HCT116 (cell line): ENCODE measurements around the gene MED12. TPM values are rescaled to one million over a fixed set of nuclear protein-coding genes. Genes with fewer than 3 reads are reported as not detected.

Source experiments
- ATAC-seq: fragments of 200-7000 bp; cut with Tn5 transposase; 2 replicates; pipeline ENCODE4 v1.9.1; 2020; ENCODE audit warnings: mild to moderate bottlenecking, moderate library complexity
- BruUV-seq: library from RNA; stranded (reverse); fragments of 400-500 nt; replicated peaks from 2 replicates; lab custom pipeline; 2021; lab: Mats Ljungman, UMichigan
- CTCF ChIA-PET: fragments of 300-600 bp; sonication (Branson Sonifier 250); formaldehyde crosslinking; loops from one replicate; lab custom pipeline; 2021; ENCODE audit warnings: antibody characterized with exemption; lab: Charles Lee
- POLR2A ChIA-PET: fragments of 300-600, 350-600 bp; sonication (Branson Sonifier 250); formaldehyde crosslinking; loops from one replicate; lab custom pipeline; 2021; ENCODE audit warnings: antibody characterized with exemption; lab: Charles Lee
- RAD21 ChIA-PET, 2 experiments: fragments of 300-600 bp; sonication (Branson Sonifier 250); formaldehyde crosslinking; loops; one replicate each; lab custom pipeline; 2023; ENCODE audit warnings: low total read pairs in 2 of 2; ENCODE audit not compliant: uncharacterized antibody in 2 of 2, unreplicated experiment in 2 of 2, low non-redundant PET in 1 of 2; lab: Charles Lee
- DNase-seq: peaks from one replicate; pipeline ENCODE4 v3.0.0-alpha.2; 2010; ENCODE audit warnings: low read depth, low spot score
- H2AFZ ChIP-seq: fragments of 200-600 bp; shearing (Covaris generic), sonication (generic); 2 replicates; pipeline ENCODE4 v1.6.1; 2017; ENCODE audit warnings: low read depth, mixed run types, mixed read lengths, antibody characterized with exemption, low read length; ENCODE audit not compliant: poor library complexity, severe bottlenecking
- H3K27ac ChIP-seq: 2 replicates; pipeline ENCODE4 v1.5.1; 2012; ENCODE audit warnings: low read depth, low read length
- H3K27me3 ChIP-seq: fragments of 200-600 bp; sonication (generic); 2 replicates; pipeline ENCODE4 v1.6.1; 2016; ENCODE audit warnings: mixed run types, low read length, mixed read lengths; ENCODE audit not compliant: insufficient read depth
- H3K36me3 ChIP-seq, 2 experiments: fragments of 200-500 bp in 1 of 2; fragments of 200-600 bp in 1 of 2; sonication (Bioruptor generic) in 1 of 2; sonication (generic) in 1 of 2; 2 replicates each; pipeline versions ENCODE4 v1.5.1 to v1.6.1; 2014 to 2016; ENCODE audit warnings: low read length in 2 of 2, inconsistent platforms in 1 of 2, mixed read lengths in 1 of 2, mixed run types in 1 of 2; ENCODE audit not compliant: insufficient read depth in 2 of 2, control insufficient read depth in 1 of 2
- H3K4me1 ChIP-seq, 2 experiments: fragments of 200-600 bp in 1 of 2; sonication (generic) in 1 of 2; 2 replicates each; pipeline versions ENCODE4 v1.5.1 to v1.6.1; 2012 to 2017; ENCODE audit warnings: low read length in 2 of 2, inconsistent platforms in 1 of 2, mild to moderate bottlenecking in 1 of 2, mixed read lengths in 1 of 2, mixed run types in 1 of 2, moderate library complexity in 1 of 2; ENCODE audit not compliant: insufficient read depth in 2 of 2, control insufficient read depth in 1 of 2
- H3K4me2 ChIP-seq: fragments of 200-600 bp; sonication (generic); 2 replicates; pipeline ENCODE4 v1.6.1; 2017; ENCODE audit warnings: mixed run types, low read length, mixed read lengths
- H3K4me3 ChIP-seq, 2 experiments: fragments of 200-600 bp in 1 of 2; sonication (generic) in 1 of 2; replicated peaks in 1 of 2; 2 replicates each; pipeline ENCODE4 v1.5.1; 2011 to 2016; ENCODE audit warnings: low read length in 2 of 2, control low read depth in 1 of 2, low read depth in 1 of 2, mild to moderate bottlenecking in 1 of 2, mixed read lengths in 1 of 2, mixed run types in 1 of 2
- H3K79me2 ChIP-seq: fragments of 200-600 bp; sonication (generic); 2 replicates; pipeline ENCODE4 v1.6.1; 2017; ENCODE audit warnings: mild to moderate bottlenecking, mixed run types, low read length, moderate library complexity, mixed read lengths; ENCODE audit not compliant: insufficient read depth
- H3K9ac ChIP-seq: fragments of 200-600 bp; sonication (generic); 2 replicates; pipeline ENCODE4 v1.6.1; 2016; ENCODE audit warnings: low read length, mixed read lengths
- H3K9me2 ChIP-seq: fragments of 200-600 bp; sonication (generic), shearing (Covaris generic); 2 replicates; pipeline ENCODE4 v1.6.1; 2017; ENCODE audit warnings: mixed run types, mild to moderate bottlenecking, moderate library complexity; ENCODE audit not compliant: insufficient read depth
- H3K9me3 ChIP-seq, 2 experiments: fragments of 200-500 bp in 1 of 2; fragments of 200-600 bp in 1 of 2; sonication (Bioruptor generic) in 1 of 2; sonication (generic) in 1 of 2; 2 replicates each; pipeline ENCODE4 v1.6.1; 2014 to 2017; ENCODE audit warnings: low read length in 2 of 2, mixed read lengths in 2 of 2, inconsistent platforms in 1 of 2, low read depth in 1 of 2, mild to moderate bottlenecking in 1 of 2, mixed run types in 1 of 2, moderate library complexity in 1 of 2; ENCODE audit not compliant: control insufficient read depth in 1 of 2, insufficient read depth in 1 of 2
- H4K20me1 ChIP-seq: fragments of 200-600 bp; sonication (generic), shearing (Covaris generic); 2 replicates; pipeline ENCODE4 v1.6.1; 2017; ENCODE audit warnings: mixed run types, mild to moderate bottlenecking, moderate library complexity; ENCODE audit not compliant: insufficient read depth
- ATF3 ChIP-seq: IDR thresholded peaks from 2 replicates; pipeline ENCODE4 v1.6.1; 2012
- SIN3A ChIP-seq: IDR thresholded peaks from 2 replicates; pipeline ENCODE4 v1.6.1; 2012; ENCODE audit warnings: low read depth
- SP1 ChIP-seq: IDR thresholded peaks from 2 replicates; pipeline ENCODE4 v1.6.1; 2012; ENCODE audit warnings: low read depth
- TCF7L2 ChIP-seq: IDR thresholded peaks from 2 replicates; pipeline ENCODE4 v1.7.0; 2011; ENCODE audit warnings: borderline replicate concordance, inconsistent platforms; ENCODE audit not compliant: insufficient read depth, insufficient read length; ENCODE audit errors: extremely low read depth
- YY1 ChIP-seq: IDR thresholded peaks from 2 replicates; pipeline ENCODE4 v1.6.1; 2011; ENCODE audit warnings: low read length, low read depth, moderate library complexity, mild to moderate bottlenecking; ENCODE audit not compliant: insufficient replicate concordance; ENCODE audit errors: extremely low read depth
- ZFX ChIP-seq: fragments of 450-650 bp; IDR thresholded peaks from 2 replicates; pipeline ENCODE4 v1.6.1; 2017
- ZNF274 ChIP-seq: fragments of 200-500 bp; sonication (Bioruptor generic); IDR thresholded peaks from 2 replicates; pipeline ENCODE4 v1.6.1; 2014; ENCODE audit warnings: mild to moderate bottlenecking, low read depth, low read length, inconsistent platforms
- intact Hi-C: fragments of 100-400 bp; cut with micrococcal nuclease; formaldehyde crosslinking; loops from 2 replicates; pipeline ENCODE4 v1.10.0; 2022
- total RNA-seq: library from RNA; stranded (reverse); gene quantifications from one replicate; pipeline ENCODE4 v1.2.1, GENCODE V29; 2021; ENCODE audit not compliant: unreplicated experiment

Gene MED12
- total RNA-seq, 1 experiment from 2014 or later = 32.8 TPM

- Histone ChIP-seq H4K20me1 (no peaks in the 10 kb centered on the region), H3K4me1 (no peaks in the 10 kb centered on the region), H3K9ac (no peak overlapping the region), H2AFZ (no peak overlapping the region), H3K36me3 (no peaks in the 10 kb centered on the region), H3K9me2 (no peaks in the 10 kb centered on the region), H3K4me2 (no peak overlapping the region), H3K4me3 (no peak overlapping the region), H3K79me2 (no peaks in the 10 kb centered on the region), H3K27me3 (no peaks in the 10 kb centered on the region), H3K9me3 (no peaks in the 10 kb centered on the region), H3K27ac (no peak overlapping the region)
- TF ChIP-seq SIN3A = no peak
- no peak for TF ChIP-seq YY1
- RAD21 ChIA-PET = no interaction called here
- BruUV-seq = no TSS peak
- intact Hi-C loops = no loop called here
- DNase-seq = no peak
- POLR2A ChIA-PET = no interaction called here
- ATAC-seq = no peak
- CTCF ChIA-PET = no interaction called here
These were observed 35.6 kb upstream of the MED12 start for GRCh38 chrX:71082822-71083221.

DNA sequence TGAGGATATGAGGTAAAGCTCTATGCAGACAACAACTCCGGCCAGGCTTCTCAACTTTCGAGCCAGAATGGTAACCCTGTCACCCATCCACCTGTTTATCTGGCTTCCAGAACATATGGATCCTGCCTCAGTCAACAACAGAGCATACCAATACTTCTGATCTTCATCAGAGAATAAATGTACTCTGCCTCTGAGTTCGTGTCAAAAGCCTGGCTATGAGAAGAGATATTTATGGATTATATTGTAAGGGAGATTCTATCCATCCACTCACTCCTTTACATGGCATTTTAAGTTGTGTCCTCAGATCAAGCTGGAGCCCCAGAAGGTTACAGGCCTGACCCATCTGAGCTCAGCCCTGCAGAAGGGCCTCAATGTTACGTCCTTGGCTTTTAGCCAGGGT is 32.5 kb upstream of the MED12 start:
- CTCF ChIA-PET = no interaction called here

More for the DNA sequence above, 32.5 kb upstream of the MED12 start:
- Histone ChIP-seq H3K4me1 (no peaks in the 10 kb centered on the region), H3K9me3 (no peaks in the 10 kb centered on the region), H4K20me1 (no peaks in the 10 kb centered on the region), H3K27me3 (no peaks in the 10 kb centered on the region), H3K27ac (no peak overlapping the region), H3K4me3 (no peak overlapping the region), H3K4me2 (no peak overlapping the region), H3K79me2 (no peaks in the 10 kb centered on the region), H3K36me3 (no peaks in the 10 kb centered on the region), H3K9ac (no peak overlapping the region), H3K9me2 (no peaks in the 10 kb centered on the region), H2AFZ (no peak overlapping the region)
- TF ChIP-seq ATF3 = no peak
- no peak for TF ChIP-seq TCF7L2
- TF ChIP-seq ZNF274 = no peak
- TF ChIP-seq ZFX = no peak
- no peak for TF ChIP-seq SP1
- ChIA-PET POLR2A (no interaction called here), RAD21 (no interaction called here)
- BruUV-seq = no TSS peak
- no peak for ATAC-seq
- DNase-seq = no peak
- intact Hi-C loops = no loop called here
